ENCODE results near the gene TRIAP1.
A peak's percentile ranks its signal among the peaks of the same experiment; 100 is the strongest.
"Not testable (repeated sequence)": the region's sequence is repeated elsewhere in the genome, so short reads cannot be mapped to it uniquely, and the experiment has no call there.

Gene TRIAP1

GRCh38 chr12:120445911-120446843 lies at the start of gene TRIAP1, which contains the start of gene GATC:
Gene TRIAP1, minus strand, starts transcription at chr12:120446384. Its CDS starts 12 bp downstream, at chr12:120446372.
Gene GATC, plus strand, starts transcription at chr12:120446444. Its CDS starts 37 bp downstream, at chr12:120446481.
- peak; percentile 29 to 44 for DNase-seq (ENCODE audit: low read depth in 2 of 2)

DNA sequence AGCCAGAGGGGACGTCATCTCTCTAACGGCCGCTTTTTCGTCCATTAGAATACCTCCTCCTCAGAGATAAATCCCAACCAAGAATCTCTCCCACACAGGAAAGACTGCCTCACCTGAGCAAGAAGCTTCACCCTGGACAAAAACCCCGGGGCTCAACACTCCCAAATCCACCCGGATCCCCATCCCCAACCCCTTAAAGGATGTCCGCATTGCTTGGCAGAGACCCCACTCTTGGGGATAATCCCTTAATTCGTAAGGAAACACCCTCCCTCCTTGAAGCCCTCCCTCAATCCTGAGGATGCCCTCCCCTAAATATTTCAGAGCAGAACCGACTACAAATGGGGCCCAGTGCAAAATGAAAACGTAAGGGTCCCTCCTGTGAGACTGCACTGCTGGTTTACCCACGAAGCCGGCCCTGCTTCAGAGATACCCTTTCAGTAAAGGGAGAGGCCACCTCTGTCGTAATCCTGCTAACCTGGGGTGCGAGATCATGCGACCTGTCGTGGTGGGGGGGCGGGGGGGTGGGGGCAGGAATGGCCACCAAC lies 49.1 kb upstream of the TRIAP1 start:
- no peak for DNase-seq (ENCODE audit: low read depth in 2 of 2)

DNA sequence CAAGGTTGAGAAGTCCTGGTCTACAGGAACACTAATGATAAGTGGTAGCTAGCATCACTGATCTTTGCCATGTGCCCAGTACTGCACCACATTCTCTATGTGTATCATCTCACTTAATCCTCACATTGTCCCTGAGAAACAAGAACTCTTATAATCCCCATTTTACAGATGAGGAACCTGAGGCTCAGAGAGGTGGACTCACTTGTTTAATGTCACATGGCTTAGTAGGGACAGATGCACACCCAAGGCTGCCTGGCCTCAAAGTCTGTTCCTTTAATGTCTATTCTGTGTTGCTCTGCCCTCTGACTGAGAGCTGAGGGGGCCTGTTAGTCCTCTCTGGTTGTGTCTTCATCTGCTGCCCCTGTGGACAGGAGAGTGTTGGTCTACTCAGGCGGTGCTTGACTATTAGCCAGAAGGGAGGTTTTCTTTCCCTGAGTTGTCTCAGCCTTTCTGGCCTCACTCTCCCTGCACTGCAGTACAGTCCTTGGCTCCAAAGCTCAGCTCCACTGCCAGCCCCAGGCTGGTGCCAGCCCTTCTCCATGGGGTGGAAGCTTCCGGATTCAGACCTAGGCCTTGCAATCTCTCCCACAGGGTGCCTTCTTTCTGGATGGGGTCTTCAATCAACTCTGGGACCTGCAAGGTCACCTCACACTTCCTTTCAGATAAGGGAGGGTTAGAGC lies 44.8 kb upstream of the TRIAP1 start:
- no peak for DNase-seq (ENCODE audit: low read depth in 2 of 2)

- no peak for DNase-seq (ENCODE audit: low read depth in 2 of 2)
Observed at GRCh38 chr12:120490325-120490724, 44.1 kb upstream of the TRIAP1 start.

DNA sequence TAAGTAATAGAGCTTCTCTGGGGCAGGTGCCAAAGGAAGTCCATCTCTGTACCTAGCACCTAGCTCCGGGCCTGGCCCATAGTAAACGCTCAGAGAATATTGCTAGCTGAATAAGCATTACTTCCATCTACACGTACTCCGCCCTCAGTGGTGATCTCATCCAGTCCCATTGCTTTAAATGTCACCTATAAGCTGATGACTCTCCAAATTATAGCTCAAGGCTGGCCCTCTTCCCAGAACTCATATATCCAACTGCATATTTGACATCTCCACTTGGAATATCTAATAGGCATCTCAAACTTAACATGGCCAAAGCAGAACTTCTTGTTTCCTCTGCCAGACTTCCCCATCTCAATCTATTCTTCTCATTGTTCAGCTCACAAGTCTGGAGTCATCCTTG lies 42.8 kb upstream of the TRIAP1 start:
- no peak for DNase-seq (ENCODE audit: low read depth in 2 of 2)

- no peak for DNase-seq (ENCODE audit: low read depth in 2 of 2)
Observed at GRCh38 chr12:120488057-120488640, 42.0 kb upstream of the TRIAP1 start.

DNA sequence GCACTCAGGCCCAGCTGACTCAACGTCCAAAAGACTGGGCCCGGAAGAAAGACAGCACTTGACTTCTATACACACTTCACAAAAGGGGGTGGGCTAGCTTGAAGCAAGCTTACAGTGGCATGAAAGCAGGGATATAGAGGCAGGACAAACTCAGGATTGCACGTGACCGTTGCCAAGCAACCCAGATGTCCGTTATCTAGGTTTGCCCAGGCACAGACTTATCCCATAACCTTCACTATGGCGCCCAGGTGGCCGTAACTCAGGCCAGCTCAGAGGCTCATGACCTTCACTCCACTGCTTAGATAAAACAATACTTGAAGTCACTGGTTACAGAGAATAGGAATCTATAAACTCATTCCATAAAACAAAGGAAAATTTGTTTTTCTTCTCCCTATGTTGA lies 41.4 kb upstream of the TRIAP1 start:
- DNase-seq (ENCODE audit: low read depth in 2 of 2), result not testable (repeated sequence)

DNA sequence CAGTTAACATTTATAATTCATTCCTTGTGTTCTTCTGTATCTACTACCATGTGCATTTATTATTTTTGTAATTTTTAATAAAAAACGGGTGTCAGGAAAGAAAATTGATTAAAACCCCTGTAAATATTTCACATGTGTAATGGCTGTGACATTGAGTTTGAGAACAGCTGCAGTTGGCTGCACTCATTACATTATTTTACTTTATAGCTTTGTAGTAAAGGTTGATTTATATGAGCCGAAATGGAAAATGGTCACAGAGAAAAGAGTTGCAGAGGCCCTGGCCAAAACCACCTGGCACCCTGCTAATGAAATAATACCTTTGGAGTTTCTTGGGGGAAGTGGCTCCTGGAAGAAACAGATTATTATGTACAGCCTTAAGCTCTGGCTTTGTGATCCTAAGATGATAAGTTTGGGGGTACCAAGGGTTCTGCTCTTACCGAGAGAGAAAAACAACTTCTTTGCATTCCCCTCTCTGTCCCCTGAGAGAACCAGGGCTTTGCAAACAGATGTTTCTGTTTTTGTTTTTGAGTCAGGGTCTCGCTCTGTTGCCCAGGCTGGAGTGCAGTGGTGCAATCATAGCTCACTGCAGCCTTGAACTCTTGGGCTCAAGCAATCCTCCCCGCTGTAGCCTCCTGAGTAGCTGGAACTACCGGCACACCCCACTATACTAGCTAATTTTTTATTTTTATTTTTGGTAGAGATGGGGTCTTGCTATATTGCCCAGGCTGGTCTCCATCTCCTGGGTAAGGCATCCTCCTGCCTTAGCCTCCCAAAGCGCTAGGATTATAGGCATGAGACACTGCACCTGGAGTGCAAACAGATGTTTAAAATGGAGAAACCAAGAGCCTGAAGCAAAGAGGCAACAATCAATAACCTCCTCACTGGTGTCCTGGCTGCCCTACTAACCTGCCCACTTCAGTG lies 40.0 kb upstream of the TRIAP1 start:
- DNase-seq (ENCODE audit: low read depth in 2 of 2), result no peak

DNA sequence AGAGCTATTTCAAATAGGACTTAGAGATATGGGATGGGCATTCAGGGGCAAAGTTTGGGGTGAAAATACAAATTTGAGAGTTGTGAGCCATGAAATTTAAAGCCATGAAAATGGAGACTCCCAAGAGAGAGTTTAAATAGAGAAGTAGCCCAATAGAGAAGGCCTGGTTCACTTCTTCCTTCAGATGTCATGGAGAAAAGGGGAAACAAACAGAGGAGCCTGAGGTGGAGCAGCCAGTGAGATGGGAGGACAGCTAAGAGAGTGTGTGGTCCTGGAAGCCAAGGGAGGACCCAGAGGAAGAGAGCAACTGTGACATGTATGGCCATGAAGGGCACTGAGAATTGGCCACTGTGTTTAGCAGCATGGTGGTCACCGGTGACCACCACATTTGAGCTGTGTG lies 37.4 kb upstream of the TRIAP1 start:
- DNase-seq (ENCODE audit: low read depth in 2 of 2), result no peak

DNA sequence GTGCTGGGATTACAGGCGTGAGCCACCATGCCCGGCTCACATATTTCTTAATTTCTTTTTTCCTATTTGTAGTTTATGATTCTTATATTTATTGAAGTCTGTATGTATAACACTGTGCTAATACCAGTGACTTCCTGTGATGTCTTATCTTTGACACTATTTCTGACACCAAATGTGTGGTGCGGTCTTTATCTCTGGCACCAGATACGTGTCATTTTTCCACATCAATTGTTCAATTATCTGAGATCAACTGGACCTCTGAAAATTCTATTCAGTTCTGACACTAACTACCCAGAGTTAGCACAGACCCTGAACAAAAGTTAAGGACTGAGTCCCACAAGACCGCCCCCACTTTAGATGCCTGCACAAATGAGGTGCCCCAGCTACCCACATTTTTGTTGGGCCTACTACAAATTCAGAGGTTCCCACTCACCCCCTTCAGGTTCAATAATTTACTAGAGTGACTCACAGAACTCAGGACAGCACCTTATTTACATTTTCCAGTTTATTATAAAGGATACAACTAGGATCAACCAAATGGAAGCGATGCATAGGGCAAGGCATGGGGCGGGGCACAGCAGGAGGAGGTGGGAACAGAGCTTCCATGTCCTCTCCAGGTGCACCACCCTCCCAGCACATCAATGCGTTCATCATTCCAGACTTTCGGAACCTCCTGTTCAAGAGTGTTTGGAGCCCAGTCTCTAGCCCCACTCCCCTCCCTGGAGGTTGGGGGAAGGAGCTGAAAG lies 35.0 kb upstream of the TRIAP1 start:
- no peak for DNase-seq (ENCODE audit: low read depth in 2 of 2)

DNA sequence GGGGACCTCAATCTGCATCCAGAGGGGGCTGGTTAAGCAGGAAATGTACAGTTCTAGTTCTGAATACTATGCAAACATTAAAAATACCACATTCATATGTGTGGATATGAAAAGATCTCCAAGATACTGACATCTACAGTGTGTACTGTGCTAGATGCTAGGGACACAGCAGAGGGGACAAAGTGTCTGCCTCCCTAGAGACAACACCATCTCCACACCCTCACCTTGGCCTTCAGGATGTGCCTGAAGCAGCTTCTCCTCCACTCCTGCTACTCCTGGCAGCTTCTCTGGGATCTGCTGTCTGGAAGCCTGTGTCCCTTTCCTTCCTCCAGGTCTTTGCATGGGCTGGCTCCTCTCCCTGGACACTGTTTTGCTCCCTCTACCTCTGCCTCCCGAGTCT lies 34.0 kb upstream of the TRIAP1 start:
- no peak for DNase-seq (ENCODE audit: low read depth in 2 of 2)

GRCh38 chr12:120479458-120479857 lies 33.3 kb upstream of the TRIAP1 start:
- no peak for DNase-seq (ENCODE audit: low read depth in 2 of 2)

DNA sequence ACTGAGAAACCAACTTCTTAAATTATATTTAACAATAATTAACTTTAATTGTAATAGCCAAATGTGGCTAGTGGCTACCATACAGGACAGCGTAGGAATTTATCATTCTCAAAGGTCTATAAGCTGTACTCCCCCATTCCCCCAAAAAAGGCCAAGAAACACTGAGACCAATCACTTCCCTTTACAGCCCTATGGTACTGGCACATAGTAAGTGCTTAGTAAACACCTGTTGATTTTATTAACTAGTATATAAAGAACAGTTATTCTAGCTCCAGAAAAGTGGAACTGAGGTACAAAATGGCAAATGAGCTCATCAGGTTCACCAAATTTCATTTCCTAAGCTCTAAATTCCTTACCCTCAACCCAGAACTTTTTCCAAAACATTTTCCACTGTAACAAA lies 29.5 kb upstream of the TRIAP1 start:
- DNase-seq (ENCODE audit: low read depth in 2 of 2), result no peak

GRCh38 chr12:120474616-120474960 lies 28.4 kb upstream of the TRIAP1 start:
- DNase-seq (ENCODE audit: low read depth in 2 of 2), result no peak

DNA sequence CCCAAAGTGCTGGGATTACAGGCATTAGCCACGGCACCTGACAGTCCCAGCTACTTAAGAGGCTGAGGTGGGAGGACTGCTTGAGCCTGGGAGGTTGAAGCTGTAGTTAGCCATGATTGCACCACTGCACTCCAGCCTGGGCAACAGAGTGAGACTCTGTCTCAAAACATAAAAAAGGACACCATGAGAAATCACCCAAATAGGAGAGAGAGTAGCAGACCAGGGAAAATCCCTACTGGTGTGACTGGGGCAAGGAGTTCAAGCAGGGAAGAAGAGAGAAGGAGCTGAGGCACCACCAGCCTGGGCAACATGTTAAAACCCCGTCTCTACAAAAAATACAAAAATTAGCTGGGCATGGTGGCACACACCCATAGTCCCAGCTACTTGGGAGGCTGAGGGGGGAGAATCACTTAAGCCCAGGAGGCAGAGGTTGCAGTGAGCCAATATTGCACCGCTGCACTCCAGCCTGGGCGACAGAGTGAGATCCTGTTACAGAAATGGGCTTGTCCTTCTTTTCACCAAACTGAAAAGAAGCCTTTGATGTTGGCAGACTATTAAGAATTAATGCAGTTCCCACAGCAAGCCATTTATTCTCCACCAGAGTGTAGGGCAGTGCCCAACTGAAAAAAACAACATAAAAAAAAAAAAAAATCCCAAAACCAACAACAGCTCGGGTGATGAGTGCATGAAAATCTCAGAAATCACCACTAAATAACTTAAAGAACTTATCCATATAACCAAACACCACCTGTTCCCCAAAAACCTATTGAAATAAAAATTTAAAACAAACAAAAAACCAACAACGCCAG lies 27.8 kb upstream of the TRIAP1 start:
- no peak for DNase-seq (ENCODE audit: low read depth in 2 of 2)

DNA sequence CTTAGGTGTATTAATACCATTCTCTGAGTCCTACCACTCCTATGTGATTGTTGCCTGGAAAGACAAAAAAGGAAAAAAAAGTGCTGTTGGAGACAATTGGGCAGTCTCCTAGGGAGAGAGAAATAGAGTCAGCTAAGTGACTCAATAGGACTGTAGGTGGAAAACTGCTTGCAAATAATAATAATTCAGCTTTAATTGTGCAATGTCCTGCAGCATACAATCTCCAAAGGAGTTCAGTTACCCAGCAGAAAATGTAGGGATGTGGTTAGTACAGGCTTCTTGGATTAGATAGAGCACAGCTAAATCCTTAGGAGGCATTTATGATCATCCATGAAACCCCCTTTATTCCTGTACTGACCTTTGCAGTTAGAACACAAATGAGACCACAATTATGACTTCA lies 26.3 kb upstream of the TRIAP1 start:
- DNase-seq (ENCODE audit: low read depth in 2 of 2), result no peak

DNA sequence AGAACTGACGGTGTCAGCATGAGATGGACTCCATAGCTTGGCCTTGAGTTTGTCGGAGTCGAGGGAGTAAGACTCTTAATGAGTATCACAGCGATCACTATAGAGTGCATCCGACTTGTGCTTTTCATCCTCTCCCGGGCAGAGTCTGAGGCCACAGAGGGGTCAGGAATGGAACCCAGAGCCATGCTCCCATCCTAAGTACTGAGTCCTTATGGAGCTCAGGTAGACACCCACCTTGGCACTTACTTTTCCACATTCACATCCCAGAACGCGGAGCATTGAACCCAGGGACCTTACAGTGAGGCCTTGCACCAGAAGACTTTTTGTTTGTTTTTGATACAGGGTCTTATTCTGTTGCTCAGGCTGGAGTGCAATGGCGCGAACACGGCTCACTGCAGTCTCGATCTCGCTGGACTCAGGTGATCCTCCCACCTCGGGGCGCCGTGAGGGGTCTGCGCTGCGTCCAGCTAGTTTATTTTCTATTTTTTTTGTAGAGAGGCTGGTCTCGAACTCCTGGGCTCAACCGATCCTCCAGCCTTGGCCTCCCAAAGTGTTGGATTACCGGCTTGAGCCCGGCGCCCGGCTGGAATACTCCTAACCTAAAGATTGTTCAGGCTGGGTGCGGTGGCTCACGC lies 24.1 kb upstream of the TRIAP1 start:
- no peak for DNase-seq (ENCODE audit: low read depth in 2 of 2)

DNA sequence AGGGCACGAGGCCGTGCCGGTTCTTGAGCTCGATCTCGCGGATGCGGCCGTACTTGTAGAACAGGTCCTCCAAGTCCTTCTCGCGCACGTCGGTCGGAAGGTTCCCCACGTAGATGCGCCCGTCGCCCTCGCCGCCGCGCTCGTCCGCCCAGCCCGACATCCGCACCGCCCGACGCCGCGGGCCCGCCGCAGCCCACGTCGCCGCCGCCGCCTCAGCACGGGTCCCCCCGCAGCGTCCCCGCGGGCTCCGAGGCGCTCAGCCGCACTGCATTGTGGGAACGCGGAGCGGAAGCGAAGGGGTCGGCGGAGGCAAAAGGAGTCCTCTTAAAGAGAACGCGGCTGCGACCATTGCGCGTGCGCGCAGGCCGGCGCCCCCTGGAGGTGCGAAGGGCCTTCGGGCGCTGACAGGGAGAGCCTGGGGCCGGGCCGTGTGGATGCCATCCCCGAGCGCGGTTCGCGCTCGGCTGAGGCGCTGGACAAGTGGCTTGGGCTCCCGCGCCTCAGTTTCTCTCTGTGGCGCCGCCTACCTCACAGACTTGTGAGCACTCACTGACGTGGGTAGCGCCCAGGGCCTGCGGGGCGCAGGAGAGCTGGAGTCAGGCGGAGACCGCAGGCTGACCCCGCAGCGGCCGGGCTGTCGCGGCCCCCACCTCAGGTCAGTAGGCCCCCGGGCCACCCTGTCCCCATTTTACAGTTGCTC lies 23.4 kb upstream of the TRIAP1 start, which contains the start of gene SRSF9:
Gene SRSF9 (minus strand): TSS at position 299 of the 700 bp plus-strand sequence. CDS start 139 bp downstream, at position 160.
- peak; percentile 90 for DNase-seq (ENCODE audit: low read depth in 2 of 2)

Measured in fibroblast of skin of left biceps (primary cell).